Progenitor cell of endocrine pancreas (in vitro differentiated cells): ENCODE results near the gene GPR78. TPM values are rescaled to one million over a fixed set of nuclear protein-coding genes. Genes with fewer than 3 reads are reported as not detected.
A peak's percentile ranks its signal among the peaks of the same experiment; 100 is the strongest.

Experiments used
- DNase-seq: peaks from one replicate; pipeline ENCODE4 v3.0.0; 2021; ENCODE audit warnings: low spot score; ENCODE audit not compliant: unreplicated experiment
- H3K27ac Mint-ChIP-seq: 2 replicates; pipeline ENCODE4 v1.8.0; 2021; ENCODE audit warnings: mild to moderate bottlenecking, moderate library complexity, mixed read lengths
- H3K27me3 Mint-ChIP-seq: 2 replicates; pipeline ENCODE4 v1.8.0; 2021; ENCODE audit warnings: mixed read lengths
- H3K36me3 Mint-ChIP-seq: 2 replicates; pipeline ENCODE4 v1.8.0; 2022; ENCODE audit warnings: mixed read lengths; ENCODE audit not compliant: insufficient read depth
- H3K4me1 Mint-ChIP-seq: 2 replicates; pipeline ENCODE4 v1.8.0; 2021; ENCODE audit warnings: low read depth, mixed read lengths
- H3K4me3 Mint-ChIP-seq: 2 replicates; pipeline ENCODE4 v1.8.0; 2021; ENCODE audit warnings: low read depth, mild to moderate bottlenecking, moderate library complexity, mixed read lengths
- H3K9me3 Mint-ChIP-seq: 2 replicates; pipeline ENCODE4 v1.8.0; 2021; ENCODE audit warnings: low read depth, mixed read lengths
- CTCF ChIP-seq: fragments of 200-600 bp; sonication (generic); IDR thresholded peaks from one replicate; pipeline ENCODE4 v1.5.0; 2021; ENCODE audit warnings: antibody characterized with exemption, mild to moderate bottlenecking; ENCODE audit not compliant: unreplicated experiment
- total RNA-seq: library from RNA; stranded (reverse); gene quantifications from 2 replicates; pipeline ENCODE4 v1.2.1, GENCODE V29; 2021

The GPR78 gene
- total RNA-seq, 1 donor from 2014 or later, result 0.31 TPM

- no peak for DNase-seq
- no peaks in the 10 kb centered on the region for H3K36me3 Mint-ChIP-seq
- H3K4me1 Mint-ChIP-seq, result peaks cover 32% of the 10 kb centered on the region
- no peaks in the 10 kb centered on the region for H3K27me3 Mint-ChIP-seq
- H3K4me3 Mint-ChIP-seq, result no peak overlapping the region
- H3K9me3 Mint-ChIP-seq, result peaks cover 4% of the 10 kb centered on the region
- TF ChIP-seq CTCF, result no peak
- peak overlapping the region; percentile 59 for H3K27ac Mint-ChIP-seq
Observed at GRCh38 chr4:8536467-8536866, 43.7 kb upstream of the GPR78 start.

DNA sequence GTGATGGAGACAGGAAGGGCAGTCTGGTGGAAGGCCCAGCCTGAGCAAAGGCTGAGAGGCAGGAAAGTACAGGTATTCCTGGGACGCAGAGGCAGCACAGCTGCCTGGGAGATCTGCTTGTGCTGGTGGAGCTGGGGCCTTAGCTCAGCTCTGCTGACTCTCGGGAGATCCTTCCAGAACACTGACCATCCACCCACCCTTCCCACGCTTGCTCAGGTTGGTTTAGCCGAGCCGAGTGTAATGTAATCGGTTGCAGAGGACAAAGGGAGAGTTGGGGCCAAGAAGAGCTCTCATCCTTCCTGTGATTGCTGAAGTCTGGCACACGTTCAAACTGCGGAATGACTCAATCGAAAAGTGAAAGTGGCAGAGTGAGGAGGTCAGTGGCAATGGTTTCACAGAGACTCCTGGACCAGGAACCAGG lies 43.1 kb upstream of the GPR78 start:
- no peaks in the 10 kb centered on the region for H3K27me3 Mint-ChIP-seq
- no peaks in the 10 kb centered on the region for H3K36me3 Mint-ChIP-seq
- peaks cover 29% of the 10 kb centered on the region for H3K4me1 Mint-ChIP-seq
- no peak overlapping the region for H3K27ac Mint-ChIP-seq
- no peak overlapping the region for H3K4me3 Mint-ChIP-seq
- H3K9me3 Mint-ChIP-seq, result no peaks in the 10 kb centered on the region
- no peak for DNase-seq
- TF ChIP-seq CTCF, result no peak

DNA sequence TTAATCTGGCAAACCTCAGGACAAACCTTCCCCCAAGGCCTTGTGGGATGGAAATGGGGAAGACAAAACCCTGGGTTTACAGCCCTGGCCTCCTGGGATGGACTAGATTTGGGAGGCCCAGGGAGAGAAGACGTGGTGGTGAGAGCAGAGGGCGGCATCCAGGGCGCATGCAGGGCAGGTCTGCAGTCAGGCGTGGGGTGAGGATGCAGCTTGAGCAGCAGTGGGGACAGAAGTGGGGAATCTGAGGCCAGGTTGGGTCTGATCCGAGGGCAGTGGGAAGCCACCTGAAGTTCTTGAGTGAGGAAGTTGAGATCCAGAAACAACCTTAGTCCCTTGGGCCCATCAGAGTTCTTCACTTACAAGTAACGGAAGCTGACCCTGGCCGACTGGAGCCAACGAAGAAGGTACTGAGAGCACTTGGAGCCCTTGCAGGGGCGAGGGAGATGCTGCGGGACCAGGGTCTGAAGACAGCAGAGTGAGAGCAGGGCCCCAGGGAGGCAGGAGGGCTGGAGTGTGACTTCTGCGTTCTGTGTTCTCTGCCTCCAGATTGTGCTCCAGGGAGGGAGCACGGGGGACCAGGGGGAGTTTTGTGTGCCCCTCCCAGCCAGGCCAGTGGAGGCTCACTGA lies 42.0 kb upstream of the GPR78 start:
- no peak for DNase-seq
- Mint-ChIP-seq H3K27ac (peak overlapping the region; percentile 74), H3K27me3 (no peaks in the 10 kb centered on the region), H3K36me3 (no peaks in the 10 kb centered on the region), H3K4me1 (peaks cover 21% of the 10 kb centered on the region), H3K9me3 (no peaks in the 10 kb centered on the region), H3K4me3 (no peak overlapping the region)
- no peak for TF ChIP-seq CTCF

GRCh38 chr4:8538703-8539567 lies 41.3 kb upstream of the GPR78 start:
- TF ChIP-seq CTCF, result no peak
- Mint-ChIP-seq H3K9me3 (no peaks in the 10 kb centered on the region), H3K27ac (no peak overlapping the region), H3K27me3 (no peaks in the 10 kb centered on the region), H3K36me3 (no peaks in the 10 kb centered on the region), H3K4me1 (peaks cover 15% of the 10 kb centered on the region), H3K4me3 (no peak overlapping the region)
- DNase-seq, result no peak

GRCh38 chr4:8539661-8540060 lies 40.5 kb upstream of the GPR78 start:
- Mint-ChIP-seq H3K27ac (no peak overlapping the region), H3K27me3 (no peaks in the 10 kb centered on the region)
- no peak for TF ChIP-seq CTCF

More at GRCh38 chr4:8539661-8540060, 40.5 kb upstream of the GPR78 start:
- DNase-seq, result no peak
- Mint-ChIP-seq H3K4me1 (peaks cover 8% of the 10 kb centered on the region), H3K36me3 (no peaks in the 10 kb centered on the region), H3K4me3 (no peak overlapping the region), H3K9me3 (no peaks in the 10 kb centered on the region)
